Measurements from ENCODE around the gene SUMO4. TPM values are rescaled to one million over a fixed set of nuclear protein-coding genes. Genes with fewer than 3 reads are reported as not detected.

The SUMO4 gene
- total RNA-seq, 4 donors from 2014 or later, result 0.33 to 6.3 TPM; not detected in 2

GRCh38 chr6:149392535-149392934 is 7.5 kb upstream of the SUMO4 start:
- peaks cover 0 to 4% of the 10 kb centered on the region in 2 donors for H3K36me3 ChIP-seq
- no peaks in the 10 kb centered on the region for H3K27me3 ChIP-seq
- DNase-seq (no peak), ATAC-seq (peak in 1 of 2 donors; percentile 31)
- peaks cover 14 to 29% of the 10 kb centered on the region in 2 donors for H3K4me1 ChIP-seq
- TF ChIP-seq POLR2A (IDR thresholded peaks at IDR 0.05), result no peak
- TF ChIP-seq, protein P1, sequence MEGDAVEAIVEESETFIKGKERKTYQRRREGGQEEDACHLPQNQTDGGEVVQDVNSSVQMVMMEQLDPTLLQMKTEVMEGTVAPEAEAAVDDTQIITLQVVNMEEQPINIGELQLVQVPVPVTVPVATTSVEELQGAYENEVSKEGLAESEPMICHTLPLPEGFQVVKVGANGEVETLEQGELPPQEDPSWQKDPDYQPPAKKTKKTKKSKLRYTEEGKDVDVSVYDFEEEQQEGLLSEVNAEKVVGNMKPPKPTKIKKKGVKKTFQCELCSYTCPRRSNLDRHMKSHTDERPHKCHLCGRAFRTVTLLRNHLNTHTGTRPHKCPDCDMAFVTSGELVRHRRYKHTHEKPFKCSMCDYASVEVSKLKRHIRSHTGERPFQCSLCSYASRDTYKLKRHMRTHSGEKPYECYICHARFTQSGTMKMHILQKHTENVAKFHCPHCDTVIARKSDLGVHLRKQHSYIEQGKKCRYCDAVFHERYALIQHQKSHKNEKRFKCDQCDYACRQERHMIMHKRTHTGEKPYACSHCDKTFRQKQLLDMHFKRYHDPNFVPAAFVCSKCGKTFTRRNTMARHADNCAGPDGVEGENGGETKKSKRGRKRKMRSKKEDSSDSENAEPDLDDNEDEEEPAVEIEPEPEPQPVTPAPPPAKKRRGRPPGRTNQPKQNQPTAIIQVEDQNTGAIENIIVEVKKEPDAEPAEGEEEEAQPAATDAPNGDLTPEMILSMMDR (IDR thresholded peaks at IDR 0.05 in 4 of 5, conservative IDR thresholded peaks at IDR 0.05 in 1 of 5), result no peak
- H3K27ac ChIP-seq, result peak overlapping the region in 2 of 4 donors; percentile 5 to 27
- H3K9me3 ChIP-seq, result no peaks in the 10 kb centered on the region
- intact Hi-C loops (cut with DNase I; ENCODE audit: low total_unique reads), result no loop called here
- in situ Hi-C loops (cut with MboI; ENCODE audit: low sequenced_read_pairs in 4 of 4), result no loop called here
- H3K4me3 ChIP-seq, result no peak overlapping the region

GRCh38 chr6:149393002-149393679 is 6.9 kb upstream of the SUMO4 start:
- no peaks in the 10 kb centered on the region for H3K27me3 ChIP-seq
- TF ChIP-seq, protein P1 (IDR thresholded peaks at IDR 0.05 in 4 of 5, conservative IDR thresholded peaks at IDR 0.05 in 1 of 5), result no peak
- no peak for TF ChIP-seq POLR2A (IDR thresholded peaks at IDR 0.05)
- H3K27ac ChIP-seq, result no peak overlapping the region
- in situ Hi-C loops (cut with MboI; ENCODE audit: low sequenced_read_pairs in 4 of 4), result no loop called here
- ATAC-seq, result no peak
- no peak for DNase-seq
- H3K4me1 ChIP-seq, result peaks cover 14 to 23% of the 10 kb centered on the region in 2 donors
- peaks cover 0 to 9% of the 10 kb centered on the region in 2 donors for H3K36me3 ChIP-seq
- H3K4me3 ChIP-seq, result no peak overlapping the region
- intact Hi-C loops (cut with DNase I; ENCODE audit: low total_unique reads), result no loop called here
- no peaks in the 10 kb centered on the region for H3K9me3 ChIP-seq

GRCh38 chr6:149395185-149395584 is 4.9 kb upstream of the SUMO4 start:
- intact Hi-C loops (cut with DNase I; ENCODE audit: low total_unique reads) (no loop called here), in situ Hi-C loops (cut with MboI; ENCODE audit: low sequenced_read_pairs in 4 of 4) (no loop called here)
- ATAC-seq, result no peak
- H3K27me3 ChIP-seq, result no peaks in the 10 kb centered on the region
- H3K36me3 ChIP-seq, result peaks cover 0 to 28% of the 10 kb centered on the region in 2 donors
- DNase-seq, result no peak
- H3K9me3 ChIP-seq, result no peaks in the 10 kb centered on the region
- H3K27ac ChIP-seq, result no peak overlapping the region
- H3K4me1 ChIP-seq, result peaks cover 14 to 21% of the 10 kb centered on the region in 2 donors
- TF ChIP-seq, protein P1 (IDR thresholded peaks at IDR 0.05 in 4 of 5, conservative IDR thresholded peaks at IDR 0.05 in 1 of 5), result no peak
- no peak for TF ChIP-seq POLR2A (IDR thresholded peaks at IDR 0.05)
- no peak overlapping the region for H3K4me3 ChIP-seq

DNA sequence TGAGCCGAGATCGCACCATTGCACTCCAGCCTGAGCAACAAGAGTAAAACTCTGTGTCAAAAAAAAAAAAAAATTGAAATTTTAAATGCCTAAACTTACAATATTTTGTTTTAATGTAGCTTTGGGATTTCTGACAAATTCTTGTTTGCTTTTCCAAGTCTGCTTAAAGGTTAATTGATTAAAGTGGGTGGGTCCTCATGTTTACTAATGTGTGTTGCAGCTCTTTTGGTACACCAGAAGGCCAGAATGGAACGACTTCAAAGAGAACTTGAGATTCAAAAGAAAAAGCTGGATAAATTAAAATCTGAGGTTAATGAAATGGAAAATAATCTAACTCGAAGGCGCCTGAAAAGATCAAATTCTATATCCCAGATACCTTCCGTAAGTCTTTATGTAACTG is 2.7 kb upstream of the SUMO4 start:
- no peak overlapping the region for H3K4me3 ChIP-seq
- peaks cover 0 to 42% of the 10 kb centered on the region in 2 donors for H3K36me3 ChIP-seq
- DNase-seq (no peak), ATAC-seq (no peak)
- no peaks in the 10 kb centered on the region for H3K9me3 ChIP-seq
- no peak overlapping the region for H3K27ac ChIP-seq
- in situ Hi-C loops (cut with MboI; ENCODE audit: low sequenced_read_pairs in 4 of 4) (no loop called here), intact Hi-C loops (cut with DNase I; ENCODE audit: low total_unique reads) (no loop called here)
- no peaks in the 10 kb centered on the region for H3K27me3 ChIP-seq
- TF ChIP-seq, protein P1 (IDR thresholded peaks at IDR 0.05 in 4 of 5, conservative IDR thresholded peaks at IDR 0.05 in 1 of 5), result no peak
- no peak for TF ChIP-seq POLR2A (IDR thresholded peaks at IDR 0.05)
- peaks cover 3 to 14% of the 10 kb centered on the region in 2 donors for H3K4me1 ChIP-seq

Measured in gastrocnemius medialis (tissue), 4 donors.